Activated CD8-positive, alpha-beta memory T cell treated with anti-CD3 and anti-CD28 coated beads, Interleukin-2, amount 50 U/mL, for 4 hours (primary cell): Measurements from ENCODE around the gene RANBP10.

ENCODE experiments used
- DNase-seq: peaks from one replicate; pipeline ENCODE4 v3.0.0-alpha.2; 2020

The RANBP10 gene

DNA sequence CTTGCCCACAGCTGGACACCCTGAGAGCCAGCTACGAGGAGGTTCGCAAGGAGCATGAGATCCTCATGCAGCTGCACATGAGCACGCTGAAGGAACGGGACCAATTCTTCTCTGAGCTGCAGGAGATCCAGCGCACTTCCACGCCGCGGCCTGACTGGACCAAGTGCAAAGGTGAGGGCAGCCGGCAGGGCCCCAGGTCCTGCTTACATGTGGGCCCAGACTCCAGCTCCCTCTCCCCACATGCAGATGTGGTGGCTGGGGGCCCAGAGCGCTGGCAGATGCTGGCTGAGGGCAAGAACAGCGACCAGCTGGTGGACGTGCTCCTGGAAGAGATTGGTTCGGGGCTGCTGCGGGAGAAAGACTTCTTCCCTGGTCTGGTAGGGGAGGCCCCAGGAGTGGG is 19.5 kb upstream of the RANBP10 start:
- no peak for DNase-seq

DNA sequence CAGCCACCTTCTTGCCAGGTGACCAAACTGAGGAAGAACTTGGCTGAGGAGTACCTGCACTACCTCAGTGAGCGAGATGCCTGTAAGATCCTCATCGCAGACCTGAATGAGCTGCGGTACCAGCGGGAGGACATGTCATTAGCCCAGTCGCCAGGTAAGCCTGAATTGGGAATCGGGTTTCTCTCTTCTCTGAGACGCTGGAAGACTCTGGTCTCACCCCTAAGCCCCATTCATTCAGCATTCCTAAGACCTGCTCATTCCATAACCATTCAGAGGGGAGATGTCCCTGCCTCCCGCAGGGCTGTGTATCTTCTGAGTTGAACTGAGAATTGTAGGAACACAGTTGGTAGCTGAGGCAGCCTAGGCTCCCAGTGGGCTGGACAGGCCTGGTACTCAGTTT is 18.8 kb upstream of the RANBP10 start:
- DNase-seq, result no peak

DNA sequence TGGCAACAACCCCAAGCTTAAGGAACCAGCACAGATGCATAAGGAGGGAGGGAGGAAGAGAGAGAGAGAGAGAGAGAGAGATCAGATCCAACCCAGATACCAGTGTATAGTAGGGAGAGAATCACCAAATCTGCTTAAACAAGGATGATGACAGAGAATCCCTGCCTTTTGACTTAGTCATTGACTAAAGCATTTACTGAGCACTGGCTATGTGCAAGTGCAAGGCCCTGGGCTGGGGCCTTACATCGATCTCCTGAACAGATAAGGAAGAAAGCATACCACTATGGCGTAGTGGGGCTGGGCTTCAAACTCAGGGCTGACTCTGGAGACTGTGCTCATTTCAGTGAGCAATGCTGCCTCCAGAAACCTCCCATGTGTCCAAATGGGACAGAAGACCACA is 16.2 kb upstream of the RANBP10 start:
- DNase-seq, result no peak

DNA sequence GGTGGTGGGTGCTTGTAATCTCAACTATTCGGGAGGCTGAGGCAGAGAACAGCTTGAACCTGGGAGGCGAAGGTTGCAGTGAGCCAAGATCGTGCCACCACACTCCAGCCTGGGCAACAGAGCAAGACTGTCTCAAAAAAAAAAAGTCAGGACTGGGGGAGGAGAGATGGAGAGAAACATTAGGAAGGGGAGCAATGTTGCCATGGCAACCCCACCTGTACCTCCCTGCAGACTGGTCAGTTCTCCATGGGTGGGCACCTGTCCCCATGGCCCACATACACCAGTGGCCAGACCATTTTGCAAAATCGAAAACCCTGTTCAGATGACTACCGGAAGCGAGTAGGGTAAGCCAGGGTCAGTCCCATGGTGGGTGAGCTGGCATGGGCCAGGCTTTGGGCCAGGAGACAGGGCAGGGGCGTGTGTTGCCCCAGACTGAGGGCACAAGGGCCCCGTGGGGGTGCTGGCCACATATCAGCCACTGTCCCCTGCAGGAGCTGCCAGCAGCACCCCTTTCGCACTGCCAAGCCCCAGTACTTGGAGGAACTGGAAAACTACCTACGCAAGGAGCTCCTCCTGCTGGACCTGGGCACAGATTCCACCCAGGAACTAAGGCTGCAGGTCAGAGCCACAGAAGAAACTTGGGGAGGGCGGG is 14.4 kb upstream of the RANBP10 start:
- DNase-seq, result no peak

DNA sequence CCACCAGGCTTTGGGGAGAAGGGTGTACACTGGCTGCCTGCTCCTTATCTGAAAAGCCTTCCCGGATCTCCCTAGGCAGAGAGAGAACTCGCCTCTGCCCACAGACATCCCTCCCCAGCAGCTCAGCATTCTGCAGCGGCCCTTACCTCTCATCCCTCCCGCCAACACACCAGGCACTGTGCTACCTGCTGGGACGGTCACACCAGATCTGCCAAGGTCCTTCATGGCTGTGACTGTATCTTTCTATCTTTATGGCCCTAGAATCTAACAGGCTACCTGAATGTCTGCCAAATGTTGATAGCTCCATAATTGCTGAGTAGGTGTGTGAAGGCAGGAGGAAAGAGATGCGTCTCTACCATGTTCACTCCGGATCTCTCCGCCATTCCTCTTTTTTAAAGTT is 8.2 kb upstream of the RANBP10 start:
- DNase-seq, result no peak

DNA sequence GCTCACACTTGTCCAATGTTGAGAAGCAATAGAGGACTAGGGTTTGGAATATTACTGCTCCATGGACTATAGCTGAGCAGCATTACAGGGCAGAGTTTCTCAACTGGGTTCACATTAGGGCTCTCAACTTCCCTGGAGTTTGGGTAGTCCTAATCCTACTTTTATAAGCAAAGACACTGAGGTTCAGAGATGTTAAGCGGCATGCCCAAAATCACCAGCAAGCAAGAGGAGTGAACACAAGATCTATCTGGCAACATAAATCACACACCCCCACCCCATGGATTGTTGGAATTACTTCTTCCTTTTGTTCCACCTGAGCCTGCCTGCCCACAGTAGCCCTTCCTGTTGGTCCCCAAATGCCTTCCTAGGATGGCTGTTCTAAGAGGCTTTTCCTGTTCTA is 5.5 kb upstream of the RANBP10 start:
- DNase-seq, result no peak

DNA sequence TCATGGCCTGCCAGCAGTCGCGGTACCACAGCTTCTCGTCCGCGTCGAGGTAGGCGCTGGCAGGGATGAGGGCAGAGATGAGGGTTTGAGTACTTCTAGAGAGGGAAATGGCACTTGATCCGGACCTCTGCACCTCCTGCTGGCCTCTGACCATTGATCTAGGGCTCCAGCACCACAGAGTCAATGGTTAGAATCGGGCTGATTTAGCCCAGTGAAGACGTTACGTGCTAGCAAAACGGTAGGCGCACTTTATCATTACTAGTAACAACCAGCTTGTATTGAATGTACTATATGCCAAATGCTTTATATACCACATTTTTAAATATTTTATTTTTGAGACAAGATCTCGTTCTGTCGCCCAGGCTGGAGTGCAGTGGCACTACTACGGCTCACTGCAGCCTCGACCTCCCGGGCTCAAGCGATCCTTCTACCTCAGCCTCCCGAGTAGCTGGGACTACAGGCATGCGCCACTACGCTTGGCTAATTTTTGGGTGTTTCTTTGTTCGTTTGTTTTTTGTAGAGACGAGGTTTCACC is 855 bp upstream of the RANBP10 start:
- no peak for DNase-seq

DNA sequence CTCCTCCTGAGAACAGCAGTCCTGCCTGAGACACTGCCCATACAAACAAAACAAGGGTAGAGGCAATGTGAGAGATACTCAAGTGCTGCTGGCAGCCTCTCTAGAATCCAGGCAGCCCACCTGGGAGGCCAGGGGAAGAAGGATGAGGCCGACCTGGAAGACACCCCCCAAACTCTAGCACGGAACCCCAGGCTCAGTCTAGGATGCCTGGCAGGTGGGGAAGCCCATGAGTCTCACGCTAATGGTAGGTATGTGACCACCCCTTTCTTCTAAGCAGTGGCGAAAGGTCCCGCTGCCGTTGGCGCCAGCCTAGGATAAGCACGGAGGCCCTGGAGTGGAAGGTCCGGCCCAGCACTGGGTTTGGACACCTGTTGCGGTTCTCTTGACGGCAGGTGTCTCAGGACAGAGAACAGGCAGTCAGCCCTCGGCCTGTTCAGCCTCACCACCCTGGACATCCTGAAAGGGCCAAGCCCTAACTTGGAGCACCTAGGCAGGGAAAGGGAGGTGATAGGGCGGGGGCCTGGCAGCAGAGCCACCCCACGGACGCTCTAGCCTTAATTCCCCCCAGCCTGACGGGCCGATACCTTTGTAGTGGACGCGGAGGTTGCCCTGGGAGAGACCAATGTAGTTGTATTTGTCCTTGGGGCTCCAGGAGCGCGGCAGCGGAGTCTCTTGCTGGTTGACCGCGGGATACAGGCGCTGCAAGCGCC is 487 bp downstream of the RANBP10 start:
- peak; percentile 19 for DNase-seq

DNA sequence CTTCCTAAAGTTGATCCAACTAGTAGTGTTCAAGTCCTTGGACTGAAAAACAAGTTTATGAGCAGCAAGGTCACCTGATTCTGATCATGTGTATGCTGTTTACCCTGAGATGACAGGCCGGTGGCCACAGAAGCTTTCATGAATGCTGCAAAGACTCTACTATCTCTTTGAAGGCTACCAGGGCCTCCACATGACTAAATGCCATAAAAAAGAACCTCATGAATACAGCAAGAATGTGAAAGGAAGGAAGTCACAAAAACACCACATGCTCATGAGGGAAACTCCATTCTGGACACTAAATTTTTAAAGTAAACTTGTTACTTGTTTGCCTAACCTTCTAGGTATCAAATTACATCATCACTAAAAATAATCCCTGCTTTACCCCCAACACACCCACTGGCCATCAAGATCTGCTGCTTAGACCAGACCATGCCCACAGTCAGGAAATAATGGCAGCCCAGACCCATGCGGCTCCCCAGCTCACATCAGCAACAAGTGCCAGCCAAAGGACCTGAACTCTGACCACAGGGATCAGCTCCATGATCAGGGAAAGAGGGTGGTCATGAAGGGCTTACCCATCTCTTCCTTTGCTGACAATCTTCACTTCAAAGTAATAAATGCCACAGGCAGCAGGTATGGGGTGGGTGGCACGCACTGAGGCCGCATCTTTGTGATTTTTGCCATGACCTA is 1.4 kb downstream of the RANBP10 start:
- DNase-seq, result no peak

DNA sequence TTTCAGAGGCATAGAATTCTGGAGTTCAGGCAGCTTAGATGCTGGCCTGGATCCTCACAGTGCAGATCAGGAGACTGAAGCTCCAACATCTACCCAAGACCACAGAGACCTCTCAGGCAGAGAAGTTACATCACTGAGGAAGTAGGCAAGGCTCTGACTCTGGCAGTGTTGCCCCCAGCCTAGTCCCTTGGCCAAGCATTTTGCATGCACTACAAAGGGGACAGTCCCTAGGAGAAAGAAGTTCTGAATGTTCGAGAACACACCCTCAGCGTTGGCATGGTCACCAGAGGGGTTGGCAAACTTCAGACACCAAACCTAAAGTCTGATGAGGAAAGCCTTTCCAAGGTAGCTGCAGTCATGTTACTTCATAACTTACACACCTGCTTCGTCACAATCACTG is 2.5 kb downstream of the RANBP10 start:
- no peak for DNase-seq

DNA sequence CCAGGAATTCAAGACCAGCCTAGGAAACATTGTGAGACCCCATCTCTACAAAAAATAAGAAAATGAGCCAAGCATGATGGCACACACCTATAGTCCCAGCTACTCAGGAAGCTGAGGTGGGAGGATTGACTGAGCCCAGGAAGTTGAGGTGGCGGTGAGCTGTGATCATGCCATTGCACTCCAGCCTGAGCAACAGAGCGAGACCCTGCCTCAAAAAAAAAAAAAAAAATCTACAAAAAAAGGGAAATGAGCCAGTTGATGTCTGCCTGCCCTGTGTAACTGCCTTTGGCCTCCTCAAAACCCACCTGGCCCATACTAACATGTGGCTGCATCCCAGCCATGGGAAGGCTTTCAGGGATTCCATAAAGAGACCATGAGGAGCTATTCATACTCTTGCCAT is 4.5 kb downstream of the RANBP10 start:
- peak; percentile 32 for DNase-seq

DNA sequence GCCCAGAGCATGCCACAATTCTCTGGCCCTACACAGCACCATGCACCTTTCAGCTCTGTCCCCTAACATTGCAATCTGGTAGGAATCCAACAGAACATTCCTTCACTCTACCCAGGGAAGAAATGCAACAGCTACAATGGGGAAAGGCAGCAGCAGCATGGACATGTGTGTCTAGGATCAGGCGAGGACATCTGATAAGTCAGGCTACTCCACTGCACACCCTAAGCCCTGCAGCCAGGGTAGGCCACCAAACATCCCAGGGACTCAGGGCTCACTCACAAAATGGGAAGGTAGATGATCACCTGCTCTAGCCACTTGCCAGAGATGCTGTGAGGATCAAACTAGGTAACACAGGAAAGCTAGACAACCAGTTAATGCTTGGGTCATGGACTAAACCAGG is 5.1 kb downstream of the RANBP10 start:
- no peak for DNase-seq

DNA sequence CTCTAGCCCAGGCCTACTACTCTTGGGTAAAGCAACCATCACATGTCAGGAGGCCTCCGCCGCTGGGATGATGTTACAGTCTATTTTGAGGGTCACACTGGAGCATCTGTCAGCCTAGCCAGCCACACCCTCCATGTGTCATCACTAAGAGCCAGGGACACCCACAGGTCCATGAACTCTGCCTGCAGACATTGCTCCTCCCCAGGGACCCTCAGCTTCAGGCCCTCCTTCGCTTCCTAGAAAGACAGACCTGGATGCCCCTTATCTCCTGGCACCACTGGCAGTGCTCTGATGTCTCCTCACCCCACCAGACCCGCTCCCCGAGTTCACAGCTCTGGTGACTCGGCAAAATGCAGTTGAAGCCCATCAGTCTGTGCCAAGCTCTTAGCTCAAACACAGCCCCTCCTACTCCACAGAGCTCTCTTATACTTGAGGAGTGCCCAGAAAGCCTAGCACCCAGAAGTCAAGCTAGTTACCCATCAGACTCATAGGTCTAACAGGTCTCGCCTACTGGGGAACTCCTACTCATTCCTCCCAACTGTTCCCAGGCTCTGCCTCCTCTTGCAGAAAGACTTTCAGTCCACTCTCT is 5.9 kb downstream of the RANBP10 start:
- no peak for DNase-seq

DNA sequence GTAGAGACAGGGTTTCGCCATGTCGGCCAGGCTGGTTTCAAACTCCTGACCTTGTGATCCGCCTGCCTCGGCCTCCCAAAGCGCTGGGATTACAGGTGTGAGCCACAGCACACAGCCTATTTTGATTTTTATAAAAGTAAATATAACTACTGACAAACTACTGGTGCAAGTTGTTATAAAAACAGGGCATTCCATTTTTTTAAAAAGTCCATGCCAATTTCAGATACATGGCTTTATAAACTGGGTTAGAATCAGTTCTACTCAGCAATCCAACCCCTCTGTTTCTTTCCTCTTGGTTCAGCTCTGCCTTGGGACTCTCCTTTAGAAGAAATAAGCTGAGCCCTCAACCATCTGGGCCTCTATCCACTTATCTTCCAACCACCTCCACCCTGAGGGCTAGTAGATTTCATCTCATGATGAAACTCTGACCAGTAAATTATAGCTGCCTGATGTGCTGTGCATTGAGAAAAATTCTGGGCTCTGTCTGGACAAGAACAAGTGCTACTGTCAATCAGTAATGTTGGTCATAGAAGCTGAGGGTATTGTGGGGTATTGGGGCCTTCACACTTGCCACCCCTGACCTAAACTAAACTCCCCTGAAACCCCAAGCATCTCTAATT is 10.2 kb downstream of the RANBP10 start:
- no peak for DNase-seq

DNA sequence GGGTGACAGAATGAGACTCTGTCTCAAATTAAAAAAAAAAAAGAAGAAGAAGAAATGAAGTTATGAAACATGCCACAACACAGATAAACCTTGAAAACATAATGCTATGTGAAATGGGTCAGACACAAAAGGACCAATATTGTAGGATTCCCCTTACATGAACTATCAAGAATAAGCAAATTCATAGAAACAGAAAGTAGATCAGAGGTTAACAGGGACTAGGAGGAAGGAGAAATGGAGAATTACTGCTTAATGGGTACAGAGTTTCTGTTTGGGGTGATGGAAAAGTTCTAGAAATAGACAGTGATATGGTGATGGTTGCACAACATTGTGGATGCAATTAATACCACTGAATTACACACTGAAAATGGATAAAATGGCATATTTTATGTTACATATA is 16.3 kb downstream of the RANBP10 start:
- no peak for DNase-seq

DNA sequence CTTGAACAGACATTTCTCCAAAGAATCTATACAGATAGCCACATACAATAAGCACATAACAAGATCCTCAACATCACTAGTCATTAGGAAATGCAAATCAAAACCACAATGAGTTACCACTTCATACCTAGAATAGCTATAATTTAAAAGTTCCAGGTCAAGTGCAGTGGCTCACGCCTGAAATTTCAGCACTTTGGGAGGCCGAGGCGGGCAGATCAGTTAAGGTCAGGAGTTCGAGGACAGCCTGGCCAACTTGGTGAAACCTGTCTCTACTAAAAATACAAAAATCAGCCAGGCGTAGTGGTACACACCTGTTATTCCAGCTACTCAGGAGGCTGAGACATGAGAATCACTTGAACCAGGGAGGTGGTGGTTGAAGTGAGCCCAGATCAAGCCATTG is 19.9 kb downstream of the RANBP10 start:
- no peak for DNase-seq

DNA sequence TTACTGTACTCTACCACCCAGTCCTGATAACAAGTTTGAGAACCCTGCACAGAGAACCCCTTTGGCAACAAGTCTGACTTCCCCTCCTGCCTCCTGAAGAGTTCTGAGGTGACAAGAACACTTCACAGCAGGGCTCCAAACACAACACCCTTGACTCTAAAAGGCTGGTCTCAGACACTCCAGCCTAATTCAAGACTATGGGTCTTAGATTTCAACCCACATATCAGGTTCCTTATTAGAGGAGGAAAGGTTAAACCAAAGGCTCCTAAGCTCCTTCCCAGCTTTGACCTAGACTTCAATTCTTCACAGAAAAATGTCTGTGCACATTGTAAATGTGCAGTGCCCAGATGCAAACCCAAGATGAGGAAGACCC is 23.0 kb downstream of the RANBP10 start:
- no peak for DNase-seq

DNA sequence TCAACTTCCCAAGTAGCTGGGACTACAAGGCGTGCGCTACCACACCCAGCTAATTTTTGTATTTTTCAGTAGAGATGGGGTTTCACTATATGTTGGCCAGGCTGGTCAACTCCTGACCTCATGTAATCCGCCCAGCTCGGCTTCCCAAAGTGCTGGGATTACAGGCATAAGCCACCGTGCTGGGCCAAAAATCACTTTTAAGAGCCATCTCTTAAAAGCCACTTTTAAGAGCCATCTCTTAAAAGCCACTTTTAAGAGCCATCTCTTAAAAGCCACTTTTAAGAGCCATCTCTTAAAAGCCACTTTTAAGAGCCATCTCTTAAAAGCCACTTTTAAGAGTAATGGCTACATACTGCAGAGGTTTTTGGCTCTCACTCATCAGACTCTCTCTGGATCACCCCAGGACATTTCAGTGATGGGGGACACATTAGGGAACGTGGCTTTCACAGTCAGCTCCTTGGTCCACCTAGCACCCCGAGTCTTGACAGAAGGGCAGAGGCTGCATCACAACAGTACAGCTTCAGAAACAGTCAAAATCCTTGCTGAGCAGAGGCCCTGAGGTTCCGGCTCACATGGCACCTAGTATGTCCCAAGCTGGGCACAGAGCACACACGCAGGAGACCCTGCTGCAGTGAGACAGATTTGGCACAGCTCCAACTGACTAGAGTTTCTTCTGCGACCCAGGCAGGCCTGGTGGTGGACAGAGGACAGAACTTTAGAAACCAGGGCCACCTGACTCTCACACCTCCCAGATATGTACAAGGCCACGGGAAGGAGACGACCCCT is 23.6 kb downstream of the RANBP10 start:
- DNase-seq, result no peak

DNA sequence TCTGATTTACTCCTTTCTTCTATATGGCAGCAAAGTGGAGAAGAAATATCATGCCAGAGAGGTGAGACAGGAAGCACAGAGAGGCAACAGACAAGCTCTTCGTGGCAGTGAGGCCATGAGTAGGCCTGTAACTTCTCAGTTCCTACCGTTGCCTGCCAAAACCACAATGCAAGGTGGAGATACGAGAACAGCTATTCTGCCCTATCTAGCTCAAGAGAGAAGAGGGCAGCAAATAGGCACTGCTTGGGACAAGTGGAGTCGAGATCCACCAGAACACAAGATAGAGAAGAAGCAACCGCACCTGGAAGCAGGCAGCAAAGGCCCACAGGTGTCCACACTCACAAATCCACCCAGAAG is 24.8 kb downstream of the RANBP10 start:
- no peak for DNase-seq

DNA sequence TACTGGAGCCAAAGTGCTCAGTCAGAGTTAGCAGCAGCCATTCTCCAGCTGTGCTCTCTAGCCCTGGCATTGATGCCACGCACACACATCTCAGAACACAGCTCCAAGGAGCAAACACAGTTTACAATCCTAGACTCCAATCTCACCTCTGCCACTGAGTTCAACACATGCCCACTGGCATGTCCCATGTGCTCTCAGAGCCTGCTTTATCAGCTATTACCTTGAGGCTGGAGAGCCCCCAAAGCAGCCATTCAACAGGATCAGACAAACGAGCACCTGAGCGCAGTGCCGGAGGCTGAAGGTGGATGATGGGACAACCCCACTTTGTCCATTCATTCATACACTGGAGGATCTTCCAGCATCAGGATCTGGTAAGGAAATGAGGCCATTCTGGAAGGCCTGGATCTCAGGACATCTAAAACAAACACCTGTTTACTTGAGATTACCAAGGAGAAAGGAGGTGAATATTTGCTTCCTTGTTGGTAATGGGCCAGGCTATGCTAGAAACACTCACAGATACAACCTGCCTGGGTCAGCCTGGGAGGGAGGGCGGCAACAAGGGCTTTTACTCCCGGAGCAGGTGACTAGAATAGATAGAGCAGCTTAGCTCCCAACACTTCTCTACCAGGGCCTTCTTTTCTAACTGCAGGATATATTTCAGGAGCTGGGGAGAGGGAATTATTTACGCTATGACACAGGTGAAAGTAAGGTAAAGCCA is 25.4 kb downstream of the RANBP10 start:
- no peak for DNase-seq

DNA sequence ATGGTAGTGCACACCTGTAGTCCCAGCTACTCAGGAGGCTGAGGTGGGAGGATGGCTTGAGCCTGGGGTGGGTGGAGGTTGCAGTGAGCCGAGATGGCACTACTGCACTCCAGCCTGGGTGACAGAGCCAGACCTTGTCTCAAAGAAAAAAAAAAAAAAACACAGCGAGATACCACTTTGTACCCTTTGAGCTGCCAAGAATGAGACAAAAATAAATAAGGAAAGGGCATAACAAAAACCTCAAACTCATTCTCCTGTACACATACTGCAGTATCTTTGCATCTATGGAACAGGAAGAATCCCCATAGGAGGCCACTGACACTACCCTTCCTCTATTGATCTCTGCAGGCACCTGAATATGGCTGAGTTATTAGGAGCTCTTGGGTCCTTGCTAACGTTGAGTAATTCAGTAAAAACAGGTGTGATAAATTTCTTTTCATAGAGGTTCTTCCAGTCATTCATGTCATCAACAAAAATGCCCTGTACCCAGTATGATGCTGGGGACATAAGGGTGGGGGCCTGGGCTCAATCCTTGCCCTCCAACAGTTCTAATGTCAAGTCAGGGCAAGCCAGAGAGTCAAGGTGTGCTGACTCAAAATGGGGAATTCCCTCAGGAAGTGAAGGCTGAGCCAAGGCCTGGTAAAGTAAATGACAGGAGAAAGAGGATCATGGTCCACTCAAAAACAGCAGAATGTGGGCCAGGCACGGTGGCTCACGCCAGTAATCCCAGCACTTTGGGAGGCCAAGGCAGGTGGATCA is 26.9 kb downstream of the RANBP10 start:
- no peak for DNase-seq
